CD14-positive monocyte (primary cell): ENCODE results near the gene FLYWCH2. TPM values are rescaled to one million over a fixed set of nuclear protein-coding genes. Genes with fewer than 3 reads are reported as not detected.

Source experiments
- DNase-seq, 3 donors: peaks; one replicate each; pipeline ENCODE4 v3.0.0-alpha.2; 2011 to 2022
- H2AFZ ChIP-seq: 2 replicates; pipeline ENCODE4 v1.6.0; 2012; ENCODE audit warnings: mild to moderate bottlenecking, low read depth, low read length, inconsistent platforms; ENCODE audit not compliant: insufficient read depth, poor library complexity, severe bottlenecking
- H3K27ac ChIP-seq, 2 donors: 1 replicate in 1 of 2; 2 replicates in 1 of 2; pipeline ENCODE4 v1.5.1; 2012 to 2013; ENCODE audit warnings: low read length in 2 of 2, control low read depth in 1 of 2, inconsistent platforms in 1 of 2, low read depth in 1 of 2, mild to moderate bottlenecking in 1 of 2
- H3K27me3 ChIP-seq, 2 donors: one replicate each; pipeline versions ENCODE4 v1.6.0 to v1.6.1; 2011 to 2013; ENCODE audit warnings: low read length in 2 of 2; ENCODE audit not compliant: control insufficient read depth in 2 of 2, insufficient read depth in 2 of 2
- H3K36me3 ChIP-seq, 2 donors: replicated peaks in 1 of 2; 1 replicate in 1 of 2; 2 replicates in 1 of 2; pipeline versions ENCODE4 v1.5.1 to v1.6.1; 2012 to 2013; ENCODE audit warnings: low read length in 2 of 2, control low read depth in 1 of 2, inconsistent platforms in 1 of 2, mild to moderate bottlenecking in 1 of 2; ENCODE audit not compliant: insufficient read depth in 2 of 2, control insufficient read depth in 1 of 2
- H3K4me1 ChIP-seq, 2 donors: 1 replicate in 1 of 2; 2 replicates in 1 of 2; pipeline versions ENCODE4 v1.5.1 to v1.6.1; 2012 to 2013; ENCODE audit warnings: low read length in 2 of 2, control low read depth in 1 of 2, inconsistent platforms in 1 of 2, mild to moderate bottlenecking in 1 of 2, moderate library complexity in 1 of 2; ENCODE audit not compliant: insufficient read depth in 2 of 2, control insufficient read depth in 1 of 2
- H3K4me2 ChIP-seq: replicated peaks from 2 replicates; pipeline ENCODE3; 2012; ENCODE audit warnings: low read length, moderate library complexity, mild to moderate bottlenecking; ENCODE audit not compliant: poor library complexity, severe bottlenecking; ENCODE audit errors: extremely low read depth
- H3K4me3 ChIP-seq, 3 experiments: fragments of 200-600 bp in 1 of 3; sonication (generic) in 1 of 3; replicated peaks in 1 of 3; 1 replicate in 2 of 3; 2 replicates in 1 of 3; pipeline ENCODE4 v1.5.1; 2011 to 2013; ENCODE audit warnings: low read length in 3 of 3, mild to moderate bottlenecking in 3 of 3, control low read depth in 2 of 3, low read depth in 2 of 3, inconsistent platforms in 1 of 3, moderate library complexity in 1 of 3
- H3K79me2 ChIP-seq: 2 replicates; pipeline ENCODE4 v1.6.0; 2012; ENCODE audit warnings: mild to moderate bottlenecking, control low read depth, inconsistent platforms, low read length, moderate library complexity; ENCODE audit not compliant: insufficient read depth
- H3K9ac ChIP-seq: 2 replicates; pipeline ENCODE4 v1.6.0; 2017; ENCODE audit warnings: low read length, mild to moderate bottlenecking; ENCODE audit not compliant: insufficient read depth, poor library complexity, severe bottlenecking
- H3K9me3 ChIP-seq, 2 donors: replicated peaks in 1 of 2; 1 replicate in 1 of 2; 2 replicates in 1 of 2; pipeline versions ENCODE4 v1.5.1 to v1.6.1; 2012 to 2013; ENCODE audit warnings: low read length in 2 of 2, control low read depth in 1 of 2; ENCODE audit not compliant: control insufficient read depth in 1 of 2, insufficient read depth in 1 of 2
- H4K20me1 ChIP-seq: 2 replicates; pipeline ENCODE4 v1.6.0; 2012; ENCODE audit warnings: mild to moderate bottlenecking, low read length, control low read depth, moderate library complexity; ENCODE audit not compliant: insufficient read depth
- H3K27ac Mint-ChIP-seq, 7 donors: one replicate each; pipeline ENCODE4 v1.8.0; 2020; ENCODE audit warnings: mild to moderate bottlenecking in 7 of 7, mixed read lengths in 7 of 7, moderate library complexity in 6 of 7, inconsistent platforms in 2 of 7
- H3K27me3 Mint-ChIP-seq, 3 donors: one replicate each; pipeline ENCODE4 v1.8.0; 2021 to 2022; ENCODE audit warnings: low read depth in 3 of 3, mild to moderate bottlenecking in 3 of 3, mixed read lengths in 3 of 3, moderate library complexity in 3 of 3, inconsistent platforms in 1 of 3
- H3K36me3 Mint-ChIP-seq, 2 donors: one replicate each; pipeline ENCODE4 v1.8.0; 2020; ENCODE audit warnings: mixed read lengths in 2 of 2, inconsistent platforms in 1 of 2, mild to moderate bottlenecking in 1 of 2
- H3K4me1 Mint-ChIP-seq: one replicate; pipeline ENCODE4 v1.8.0; 2020; ENCODE audit warnings: mild to moderate bottlenecking, mixed read lengths
- H3K4me3 Mint-ChIP-seq, 2 donors: one replicate each; pipeline ENCODE4 v1.8.0; 2020; ENCODE audit warnings: mild to moderate bottlenecking in 2 of 2, mixed read lengths in 2 of 2, moderate library complexity in 1 of 2
- H3K9me3 Mint-ChIP-seq, 7 donors: one replicate each; pipeline ENCODE4 v1.8.0; 2020 to 2022; ENCODE audit warnings: mixed read lengths in 7 of 7, mild to moderate bottlenecking in 6 of 7, moderate library complexity in 6 of 7, inconsistent platforms in 2 of 7
- WGBS: methylation state at CpG from one replicate; pipeline ENCODE4 v1.1.5; 2013; ENCODE audit warnings: missing lambda C conversion rate; ENCODE audit not compliant: insufficient coverage; 5-methylcytosine and 5-hydroxymethylcytosine counted together
- intact Hi-C, 2 donors: fragments of 100-400 bp; cut with micrococcal nuclease; formaldehyde crosslinking; loops; one replicate each; pipeline versions ENCODE4 v1.15.0 to v1.15.1; 2023
- polyA plus RNA-seq, 3 donors: library from polyadenylated mRNA; depleted of rRNA in 1 of 3; unstranded in 2 of 3; stranded (reverse) in 1 of 3; fragments of 300-500 nt in 2 of 3; fragments of >200 nt in 1 of 3; fragmentation: Illumina TruSeq in 2 of 3; gene quantifications; 1 replicate in 2 of 3; 2 replicates in 1 of 3; pipeline ENCODE4 v1.2.3, GENCODE V29; 2012 to 2021
- TF ChIP-seq, protein P1 (sequence below): fragments of 200-600 bp; IDR thresholded peaks from one replicate; pipeline ENCODE4 v1.8.0; 2022; ENCODE audit warnings: antibody characterized with exemption, mild to moderate bottlenecking

FLYWCH2 gene
- polyA plus RNA-seq, 3 donors: 10.9 to 14.8 (median 12.7) TPM

GRCh38 chr16:2874912-2875362, 8.1 kb upstream of the FLYWCH2 start:
- Mint-ChIP-seq H3K27me3 (peaks cover 11 to 12% (median 11%) of the 10 kb centered on the region in 3 donors), H3K4me1 (peaks cover 11% of the 10 kb centered on the region), H3K4me3 (no peak overlapping the region), H3K36me3 (no peaks in the 10 kb centered on the region), H3K27ac (peak overlapping the region in 1 of 7 donors; percentile 31), H3K9me3 (peaks cover 3 to 8% (median 5%) of the 10 kb centered on the region in 7 donors)
- peaks cover 8 to 10% of the 10 kb centered on the region in 2 donors for H3K4me1 ChIP-seq
- no peaks in the 10 kb centered on the region for H3K79me2 ChIP-seq
- no peak overlapping the region for H3K27ac ChIP-seq
- TF ChIP-seq, protein P1, sequence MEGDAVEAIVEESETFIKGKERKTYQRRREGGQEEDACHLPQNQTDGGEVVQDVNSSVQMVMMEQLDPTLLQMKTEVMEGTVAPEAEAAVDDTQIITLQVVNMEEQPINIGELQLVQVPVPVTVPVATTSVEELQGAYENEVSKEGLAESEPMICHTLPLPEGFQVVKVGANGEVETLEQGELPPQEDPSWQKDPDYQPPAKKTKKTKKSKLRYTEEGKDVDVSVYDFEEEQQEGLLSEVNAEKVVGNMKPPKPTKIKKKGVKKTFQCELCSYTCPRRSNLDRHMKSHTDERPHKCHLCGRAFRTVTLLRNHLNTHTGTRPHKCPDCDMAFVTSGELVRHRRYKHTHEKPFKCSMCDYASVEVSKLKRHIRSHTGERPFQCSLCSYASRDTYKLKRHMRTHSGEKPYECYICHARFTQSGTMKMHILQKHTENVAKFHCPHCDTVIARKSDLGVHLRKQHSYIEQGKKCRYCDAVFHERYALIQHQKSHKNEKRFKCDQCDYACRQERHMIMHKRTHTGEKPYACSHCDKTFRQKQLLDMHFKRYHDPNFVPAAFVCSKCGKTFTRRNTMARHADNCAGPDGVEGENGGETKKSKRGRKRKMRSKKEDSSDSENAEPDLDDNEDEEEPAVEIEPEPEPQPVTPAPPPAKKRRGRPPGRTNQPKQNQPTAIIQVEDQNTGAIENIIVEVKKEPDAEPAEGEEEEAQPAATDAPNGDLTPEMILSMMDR: peak; percentile 92
- H3K4me2 ChIP-seq: no peak overlapping the region
- H2AFZ ChIP-seq: no peak overlapping the region
- no peaks in the 10 kb centered on the region for H3K27me3 ChIP-seq
- no peak overlapping the region for H3K9ac ChIP-seq
- H3K9me3 ChIP-seq: peaks cover 0 to 5% of the 10 kb centered on the region in 2 donors
- WGBS: 14% methylated on average over 16 of the region's 25 CpGs
- no peaks in the 10 kb centered on the region for H4K20me1 ChIP-seq
- DNase-seq: peak; percentile 74 to 83 (median 76)
- no peaks in the 10 kb centered on the region for H3K36me3 ChIP-seq
- H3K4me3 ChIP-seq: no peak overlapping the region
- intact Hi-C loops: loop anchor here (2.0 to 5.0 kb wide), 3 partner anchors 37 to 44 kb away; partner anchors contain the start of gene FLYWCH1 (in 1 of the 2)

DNA sequence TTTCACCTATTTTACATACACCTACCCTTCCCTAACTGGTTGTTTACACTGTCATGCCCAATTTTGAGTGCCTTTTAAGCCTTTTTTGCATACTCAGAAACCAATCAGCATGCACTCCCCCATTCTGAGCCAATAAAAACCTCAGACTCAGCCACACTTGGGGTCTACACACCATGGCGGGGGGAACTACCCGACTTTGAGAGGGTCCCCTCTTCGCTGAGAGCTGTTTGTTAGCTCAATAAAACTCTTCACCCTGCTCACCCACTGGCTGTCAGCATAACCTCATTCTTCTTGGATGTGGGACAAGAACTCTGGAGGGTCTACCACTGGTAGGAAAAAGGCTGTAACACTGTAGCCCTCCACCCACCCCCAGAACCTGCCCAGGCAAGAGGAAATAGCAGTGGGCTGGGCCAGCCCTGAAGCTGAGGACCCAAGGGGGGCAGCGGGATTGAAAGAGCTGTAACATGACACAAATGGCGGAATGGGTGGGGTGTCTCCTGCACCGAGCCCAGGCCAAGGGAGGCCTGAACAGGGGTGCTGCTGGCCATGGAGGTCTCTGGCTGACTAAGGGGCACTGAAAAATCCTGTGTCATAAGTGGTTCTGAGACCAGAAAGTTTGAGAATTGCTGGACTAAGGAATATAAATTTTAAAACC, 3.0 kb upstream of the FLYWCH2 start:
- Mint-ChIP-seq H3K27me3 (peaks cover 9 to 17% (median 16%) of the 10 kb centered on the region in 3 donors), H3K4me1 (peaks cover 15% of the 10 kb centered on the region)
- WGBS: 97% methylated on average over 3 of the region's 6 CpGs

More for the DNA sequence above, 3.0 kb upstream of the FLYWCH2 start:
- no peak for DNase-seq
- Histone ChIP-seq H3K9me3 (peaks cover 0 to 9% of the 10 kb centered on the region in 2 donors), H3K79me2 (peaks cover 9% of the 10 kb centered on the region), H3K4me1 (peaks cover 13 to 22% of the 10 kb centered on the region in 2 donors), H2AFZ (no peak overlapping the region), H3K9ac (no peak overlapping the region), H3K4me2 (no peak overlapping the region), H3K27ac (no peak overlapping the region), H3K4me3 (no peak overlapping the region), H3K36me3 (no peaks in the 10 kb centered on the region), H4K20me1 (no peaks in the 10 kb centered on the region), H3K27me3 (no peaks in the 10 kb centered on the region)
- Mint-ChIP-seq H3K27ac (no peak overlapping the region), H3K4me3 (no peak overlapping the region), H3K36me3 (no peaks in the 10 kb centered on the region), H3K9me3 (peaks cover 3 to 12% (median 8%) of the 10 kb centered on the region in 7 donors)
- intact Hi-C loops: loop anchor here in 1 of 2 donors (5.0 kb wide), 1 partner anchor 32 kb away; the partner anchor contains the start of gene FLYWCH1
- TF ChIP-seq, protein P1: no peak
